Chondrocyte (in vitro differentiated cells): Measurements from ENCODE around the gene DENND1A. TPM values are rescaled to one million over a fixed set of nuclear protein-coding genes. Genes with fewer than 3 reads are reported as not detected.
"Not testable (repeated sequence)": the region's sequence is repeated elsewhere in the genome, so short reads cannot be mapped to it uniquely, and the experiment has no call there.

Source experiments
- DNase-seq: peaks from one replicate; pipeline ENCODE4 v3.0.0; 2021; ENCODE audit warnings: mixed read lengths, low spot score
- H3K27ac Mint-ChIP-seq: one replicate; pipeline ENCODE4 v1.8.0; 2021; ENCODE audit warnings: mild to moderate bottlenecking, moderate library complexity, mixed read lengths; ENCODE audit not compliant: unreplicated experiment
- H3K27me3 Mint-ChIP-seq: 2 replicates; pipeline ENCODE4 v1.8.0; 2021; ENCODE audit warnings: low read depth, mixed read lengths
- H3K36me3 Mint-ChIP-seq: 2 replicates; pipeline ENCODE4 v1.8.0; 2021; ENCODE audit warnings: low read depth, mixed read lengths
- H3K4me1 Mint-ChIP-seq: 2 replicates; pipeline ENCODE4 v1.8.0; 2021; ENCODE audit warnings: low read depth, mild to moderate bottlenecking, mixed read lengths
- H3K4me3 Mint-ChIP-seq: one replicate; pipeline ENCODE4 v1.8.0; 2021; ENCODE audit warnings: mild to moderate bottlenecking, moderate library complexity, mixed read lengths; ENCODE audit not compliant: unreplicated experiment
- H3K9me3 Mint-ChIP-seq: 2 replicates; pipeline ENCODE4 v1.8.0; 2021; ENCODE audit warnings: low read depth, mixed read lengths
- CTCF ChIP-seq: fragments of 200-600 bp; sonication (generic); IDR thresholded peaks from 2 replicates; pipeline ENCODE4 v1.5.0; 2021; ENCODE audit warnings: antibody characterized with exemption, mild to moderate bottlenecking, moderate library complexity
- long read RNA-seq: library from polyadenylated mRNA; stranded (forward); transcript quantifications from one replicate; pipeline ENCODE4 v2.0.0, GENCODE V29; 2021
- total RNA-seq: library from RNA; stranded (reverse); gene quantifications from 3 replicates; pipeline ENCODE4 v1.2.1, GENCODE V29; 2021

DENND1A gene
- total RNA-seq: 13.0 to 15.3 TPM (median 14.8 TPM) in 3 replicates
- long read RNA-seq, partial matches to known transcripts: 0 of 5 reads
- long read RNA-seq, other reads (novel, unspliced or antisense): 4 of 5 reads

GRCh38 chr9:123929870-123930831 lies at the start of gene DENND1A:
TSS of gene DENND1A (minus strand) at chr9:123930126. CDS start at chr9:123929905, 221 bp downstream.
- H3K27ac Mint-ChIP-seq: peak within 1 kb of the TSS; percentile 71
- no peaks in the 10 kb centered on the region for H3K9me3 Mint-ChIP-seq
- no peaks in the 10 kb centered on the region for H3K36me3 Mint-ChIP-seq
- peak within 1 kb of the TSS; percentile 84 for H3K4me3 Mint-ChIP-seq
- H3K27me3 Mint-ChIP-seq: peaks cover 4% of the 10 kb centered on the region
- TF ChIP-seq CTCF: no peak
- H3K4me1 Mint-ChIP-seq: peaks cover 42% of the 10 kb centered on the region
- peak; percentile 94 for DNase-seq

GRCh38 chr9:123978981-123979380 lies 49.1 kb upstream of the DENND1A start:
- Mint-ChIP-seq H3K4me3 (no peak overlapping the region), H3K27me3 (peaks cover 55% of the 10 kb centered on the region), H3K36me3 (no peaks in the 10 kb centered on the region), H3K4me1 (no peaks in the 10 kb centered on the region), H3K9me3 (no peaks in the 10 kb centered on the region), H3K27ac (no peak overlapping the region)
- peak; percentile 14 for DNase-seq
- no peak for TF ChIP-seq CTCF

GRCh38 chr9:123976579-123976978 lies 46.7 kb upstream of the DENND1A start:
- not testable (repeated sequence) for H3K36me3 Mint-ChIP-seq, DNase-seq, H3K9me3 Mint-ChIP-seq, H3K4me3 Mint-ChIP-seq, H3K27ac Mint-ChIP-seq, H3K4me1 Mint-ChIP-seq
- H3K27me3 Mint-ChIP-seq: peaks cover 36% of the 10 kb centered on the region

- H3K4me1 Mint-ChIP-seq: no peaks in the 10 kb centered on the region
These were observed 45.9 kb upstream of the DENND1A start for GRCh38 chr9:123975871-123976270.

GRCh38 chr9:123974471-123974870 lies 44.5 kb upstream of the DENND1A start:
- no peak overlapping the region for H3K27ac Mint-ChIP-seq

More at GRCh38 chr9:123975871-123976270, 45.9 kb upstream of the DENND1A start:
- no peak overlapping the region for H3K4me3 Mint-ChIP-seq
- no peak for TF ChIP-seq CTCF
- H3K36me3 Mint-ChIP-seq: no peaks in the 10 kb centered on the region
- peaks cover 29% of the 10 kb centered on the region for H3K27me3 Mint-ChIP-seq
- no peak overlapping the region for H3K27ac Mint-ChIP-seq
- no peak for DNase-seq
- H3K9me3 Mint-ChIP-seq: no peaks in the 10 kb centered on the region

More at GRCh38 chr9:123974471-123974870, 44.5 kb upstream of the DENND1A start:
- Mint-ChIP-seq H3K4me3 (no peak overlapping the region), H3K36me3 (no peaks in the 10 kb centered on the region), H3K27me3 (peaks cover 21% of the 10 kb centered on the region), H3K4me1 (no peaks in the 10 kb centered on the region), H3K9me3 (no peaks in the 10 kb centered on the region)
- no peak for TF ChIP-seq CTCF
- no peak for DNase-seq
